ENCODE data around the gene SLC25A45.

DNA sequence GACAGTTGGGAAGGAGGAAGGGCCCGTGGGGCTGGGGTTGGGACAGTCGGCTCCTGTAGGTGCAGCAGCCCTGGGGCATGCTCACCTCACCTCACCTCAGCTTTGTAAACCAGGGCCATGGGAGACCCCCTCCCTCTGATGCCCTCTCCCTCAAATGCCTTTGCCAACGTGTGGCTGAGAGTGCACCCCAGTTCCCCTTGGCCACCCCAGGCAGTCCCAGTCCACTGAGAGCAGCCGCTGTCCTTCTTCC is 35.9 kb upstream of the SLC25A45 start:
- TF ChIP-seq, protein P1, sequence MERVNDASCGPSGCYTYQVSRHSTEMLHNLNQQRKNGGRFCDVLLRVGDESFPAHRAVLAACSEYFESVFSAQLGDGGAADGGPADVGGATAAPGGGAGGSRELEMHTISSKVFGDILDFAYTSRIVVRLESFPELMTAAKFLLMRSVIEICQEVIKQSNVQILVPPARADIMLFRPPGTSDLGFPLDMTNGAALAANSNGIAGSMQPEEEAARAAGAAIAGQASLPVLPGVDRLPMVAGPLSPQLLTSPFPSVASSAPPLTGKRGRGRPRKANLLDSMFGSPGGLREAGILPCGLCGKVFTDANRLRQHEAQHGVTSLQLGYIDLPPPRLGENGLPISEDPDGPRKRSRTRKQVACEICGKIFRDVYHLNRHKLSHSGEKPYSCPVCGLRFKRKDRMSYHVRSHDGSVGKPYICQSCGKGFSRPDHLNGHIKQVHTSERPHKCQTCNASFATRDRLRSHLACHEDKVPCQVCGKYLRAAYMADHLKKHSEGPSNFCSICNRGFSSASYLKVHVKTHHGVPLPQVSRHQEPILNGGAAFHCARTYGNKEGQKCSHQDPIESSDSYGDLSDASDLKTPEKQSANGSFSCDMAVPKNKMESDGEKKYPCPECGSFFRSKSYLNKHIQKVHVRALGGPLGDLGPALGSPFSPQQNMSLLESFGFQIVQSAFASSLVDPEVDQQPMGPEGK (CRISPR knock-in tag; IDR thresholded peaks at IDR 0.05; ENCODE audit: borderline replicate concordance) = no peak
- TF ChIP-seq SNAI2 (CRISPR knock-in tag; IDR thresholded peaks at IDR 0.05) = no peak
- no peak for TF ChIP-seq POU6F1 (CRISPR knock-in tag; IDR thresholded peaks at IDR 0.05; ENCODE audit: borderline replicate concordance, low read depth)

Measured in SK-N-SH treated with all-trans-retinoic acid at 6 μM for 48 hours (cell line).